ENCODE data around the gene ITPK1. TPM values are rescaled to one million over a fixed set of nuclear protein-coding genes. Genes with fewer than 3 reads are reported as not detected.

ITPK1 gene
- total RNA-seq, 4 donors from 2014 or later = 108 to 221 (median 138) TPM

GRCh38 chr14:93033084-93033982 is 82.4 kb downstream of the ITPK1 start:
- Histone ChIP-seq H3K4me1 (peaks cover 81 to 100% (median 98%) of the 10 kb centered on the region in 4 donors), H3K27me3 (no peaks in the 10 kb centered on the region), H3K9me3 (no peaks in the 10 kb centered on the region), H3K4me3 (no peak overlapping the region), H3K36me3 (no peaks in the 10 kb centered on the region), H3K27ac (replicated peaks in 1 of 4) (peak overlapping the region; percentile 86 to 93 (median 86))
- no peak for TF ChIP-seq POLR2AphosphoS5 (IDR thresholded peaks at IDR 0.05)
- no peak for TF ChIP-seq CTCF (IDR thresholded peaks at IDR 0.05)
- TF ChIP-seq POLR2A (IDR thresholded peaks at IDR 0.05; ENCODE audit: low read depth) = no peak
- no peak for TF ChIP-seq EP300 (IDR thresholded peaks at IDR 0.05)
- intact Hi-C loops (cut with DNase I) = loop anchor here (10.0 kb wide), 1 partner anchor 81 kb away; the partner anchor contains the start of gene ITPK1
- 63% methylated on average over 6 of the region's 6 CpGs for WGBS
- DNase-seq (ENCODE audit: extremely low spot score) = no peak

GRCh38 chr14:93032421-93032936 is 83.2 kb downstream of the ITPK1 start:
- peak overlapping the region; percentile 45 to 93 (median 86) for H3K27ac ChIP-seq (replicated peaks in 1 of 4)
- intact Hi-C loops (cut with DNase I) = loop anchor here (10.0 kb wide), 1 partner anchor 82 kb away; the partner anchor contains the start of gene ITPK1
- no peaks in the 10 kb centered on the region for H3K9me3 ChIP-seq
- DNase-seq (ENCODE audit: extremely low spot score) = no peak
- 46% methylated on average over 5 of the region's 11 CpGs for WGBS
- H3K36me3 ChIP-seq = no peaks in the 10 kb centered on the region
- H3K4me1 ChIP-seq = peaks cover 85 to 100% (median 98%) of the 10 kb centered on the region in 4 donors
- H3K27me3 ChIP-seq = no peaks in the 10 kb centered on the region
- TF ChIP-seq CTCF (IDR thresholded peaks at IDR 0.05) (no peak), POLR2AphosphoS5 (IDR thresholded peaks at IDR 0.05) (peak in 1 of 2 donors; percentile 38), POLR2A (IDR thresholded peaks at IDR 0.05; ENCODE audit: low read depth) (no peak)
- no peak overlapping the region for H3K4me3 ChIP-seq

GRCh38 chr14:93031505-93032315 is 84.0 kb downstream of the ITPK1 start:
- H3K27me3 ChIP-seq = no peaks in the 10 kb centered on the region
- no peak overlapping the region for H3K4me3 ChIP-seq
- intact Hi-C loops (cut with DNase I) = loop anchor here (10.0 kb wide), 1 partner anchor 83 kb away; the partner anchor contains the start of gene ITPK1
- H3K4me1 ChIP-seq = peaks cover 77 to 96% (median 93%) of the 10 kb centered on the region in 4 donors
- no peak for TF ChIP-seq CTCF (IDR thresholded peaks at IDR 0.05)
- no peak for TF ChIP-seq EP300 (IDR thresholded peaks at IDR 0.05)
- no peak for TF ChIP-seq POLR2A (IDR thresholded peaks at IDR 0.05; ENCODE audit: low read depth)
- no peak for TF ChIP-seq POLR2AphosphoS5 (IDR thresholded peaks at IDR 0.05)
- H3K9me3 ChIP-seq = no peaks in the 10 kb centered on the region
- DNase-seq (ENCODE audit: extremely low spot score) = no peak
- 86% methylated on average over 13 of the region's 15 CpGs for WGBS
- no peaks in the 10 kb centered on the region for H3K36me3 ChIP-seq
- H3K27ac ChIP-seq (replicated peaks in 1 of 4) = peak overlapping the region; percentile 11 to 87 (median 44)

- no peak for TF ChIP-seq CTCF (IDR thresholded peaks at IDR 0.05)
- TF ChIP-seq POLR2AphosphoS5 (IDR thresholded peaks at IDR 0.05) = no peak
- no peak for TF ChIP-seq EP300 (IDR thresholded peaks at IDR 0.05)
- TF ChIP-seq POLR2A (IDR thresholded peaks at IDR 0.05; ENCODE audit: low read depth) = no peak
- no peaks in the 10 kb centered on the region for H3K27me3 ChIP-seq
- WGBS = 88% methylated on average over 10 of the region's 10 CpGs
- peak overlapping the region; percentile 10 to 45 (median 32) for H3K27ac ChIP-seq (replicated peaks in 1 of 4)
- no peak overlapping the region for H3K4me3 ChIP-seq
- H3K4me1 ChIP-seq = peaks cover 67 to 87% (median 84%) of the 10 kb centered on the region in 4 donors
- intact Hi-C loops (cut with DNase I) = loop anchor here (10.0 kb wide), 1 partner anchor 84 kb away; the partner anchor contains the start of gene ITPK1
- DNase-seq (ENCODE audit: extremely low spot score) = no peak
- no peaks in the 10 kb centered on the region for H3K9me3 ChIP-seq
- no peaks in the 10 kb centered on the region for H3K36me3 ChIP-seq
These were observed 85.0 kb downstream of the ITPK1 start for GRCh38 chr14:93030761-93031160.

All from esophagus muscularis mucosa (tissue), 4 donors.